SU-DHL-6 (cell line): ENCODE data around the gene SLC22A23.

ENCODE experiments used
- CTCF ChIP-seq: fragments of 200-600 bp; sonication (generic); IDR thresholded peaks from one replicate; pipeline ENCODE4 v1.5.1; 2017; ENCODE audit warnings: antibody characterized with exemption, mild to moderate bottlenecking, low read length, moderate library complexity; ENCODE audit not compliant: insufficient read depth, poor library complexity, severe bottlenecking
- EZH2phosphoT487 ChIP-seq: fragments of 200-600 bp; sonication (generic), shearing (Covaris generic); conservative IDR thresholded peaks from 2 replicates; pipeline ENCODE4 v1.6.1; 2018; ENCODE audit warnings: mild to moderate bottlenecking, antibody characterized with exemption, low read length, moderate library complexity, mixed read lengths

GRCh38 chr6:3339811-3340210, 117.0 kb downstream of the SLC22A23 start:
- TF ChIP-seq CTCF, result no peak
- no peak for TF ChIP-seq EZH2phosphoT487
